HG03097 (cell line): ENCODE results near the gene TENM3.
"Not testable (repeated sequence)": the region's sequence is repeated elsewhere in the genome, so short reads cannot be mapped to it uniquely, and the experiment has no call there.

Experiments used
- ATAC-seq: cut with Tn5 transposase; IDR thresholded peaks from one replicate; pipeline ENCODE4 v1.9.1; 2021; ENCODE audit not compliant: unreplicated experiment, low FRiP score

Gene TENM3

GRCh38 chr4:182795446-182796238, 552.4 kb downstream of the TENM3 start:
- ATAC-seq = no peak

- ATAC-seq = no peak
These were observed 556.5 kb downstream of the TENM3 start for GRCh38 chr4:182799515-182800215.

DNA sequence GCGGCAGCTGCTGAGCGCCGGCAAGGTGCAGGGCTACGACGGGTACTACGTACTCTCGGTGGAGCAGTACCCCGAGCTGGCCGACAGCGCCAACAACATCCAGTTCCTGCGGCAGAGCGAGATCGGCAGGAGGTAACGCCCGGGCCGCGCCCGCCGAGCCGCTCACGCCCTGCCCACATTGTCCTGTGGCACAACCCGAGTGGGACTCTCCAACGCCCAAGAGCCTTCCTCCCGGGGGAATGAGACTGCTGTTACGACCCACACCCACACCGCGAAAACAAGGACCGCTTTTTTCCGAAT, 557.0 kb downstream of the TENM3 start:
- ATAC-seq = no peak

DNA sequence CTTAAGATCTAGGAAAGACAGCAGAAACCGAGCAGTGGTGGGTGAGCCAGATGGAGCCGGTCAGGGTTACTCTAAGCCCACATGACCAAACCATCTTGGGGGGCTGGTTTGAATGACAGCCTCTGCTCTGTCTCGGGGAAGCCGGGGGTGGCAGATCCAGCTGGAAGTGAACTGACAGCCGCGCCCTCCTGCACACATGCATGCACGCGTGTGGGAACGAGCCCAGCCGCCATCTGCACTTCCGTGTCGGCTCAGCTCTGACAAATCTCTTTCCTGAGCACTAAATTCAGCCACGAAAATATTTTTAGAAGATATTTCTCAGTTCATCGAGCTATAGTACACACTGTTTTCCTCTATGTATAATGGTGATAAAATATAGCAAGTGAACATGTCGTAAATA, 558.4 kb downstream of the TENM3 start:
- no peak for ATAC-seq

GRCh38 chr4:182802621-182803020, 559.4 kb downstream of the TENM3 start:
- ATAC-seq = no peak

GRCh38 chr4:182803235-182803634, 560.0 kb downstream of the TENM3 start:
- ATAC-seq = no peak

DNA sequence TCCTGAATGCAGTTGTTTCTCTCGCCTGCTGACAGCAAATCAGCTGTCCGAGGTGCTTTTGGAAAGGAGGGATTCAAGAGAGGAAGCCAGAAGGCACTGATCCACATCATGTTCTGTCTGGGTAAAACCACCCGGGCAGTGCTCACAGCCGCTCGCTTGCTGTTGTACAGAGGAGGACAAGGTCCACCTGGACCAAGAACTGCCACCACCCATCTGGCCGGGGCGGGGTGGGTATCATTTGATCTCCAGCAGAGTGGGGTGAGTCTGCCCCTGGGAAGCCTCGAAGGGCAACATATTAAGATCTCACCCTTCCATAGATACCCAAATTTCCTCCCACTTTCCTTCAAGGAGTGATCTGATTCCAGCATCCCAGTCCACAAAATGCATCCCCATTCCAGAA, 560.9 kb downstream of the TENM3 start:
- ATAC-seq = no peak

- no peak for ATAC-seq
These were observed 562.1 kb downstream of the TENM3 start for GRCh38 chr4:182805321-182805720.

- ATAC-seq = no peak
These were observed 562.5 kb downstream of the TENM3 start for GRCh38 chr4:182805750-182806149.

DNA sequence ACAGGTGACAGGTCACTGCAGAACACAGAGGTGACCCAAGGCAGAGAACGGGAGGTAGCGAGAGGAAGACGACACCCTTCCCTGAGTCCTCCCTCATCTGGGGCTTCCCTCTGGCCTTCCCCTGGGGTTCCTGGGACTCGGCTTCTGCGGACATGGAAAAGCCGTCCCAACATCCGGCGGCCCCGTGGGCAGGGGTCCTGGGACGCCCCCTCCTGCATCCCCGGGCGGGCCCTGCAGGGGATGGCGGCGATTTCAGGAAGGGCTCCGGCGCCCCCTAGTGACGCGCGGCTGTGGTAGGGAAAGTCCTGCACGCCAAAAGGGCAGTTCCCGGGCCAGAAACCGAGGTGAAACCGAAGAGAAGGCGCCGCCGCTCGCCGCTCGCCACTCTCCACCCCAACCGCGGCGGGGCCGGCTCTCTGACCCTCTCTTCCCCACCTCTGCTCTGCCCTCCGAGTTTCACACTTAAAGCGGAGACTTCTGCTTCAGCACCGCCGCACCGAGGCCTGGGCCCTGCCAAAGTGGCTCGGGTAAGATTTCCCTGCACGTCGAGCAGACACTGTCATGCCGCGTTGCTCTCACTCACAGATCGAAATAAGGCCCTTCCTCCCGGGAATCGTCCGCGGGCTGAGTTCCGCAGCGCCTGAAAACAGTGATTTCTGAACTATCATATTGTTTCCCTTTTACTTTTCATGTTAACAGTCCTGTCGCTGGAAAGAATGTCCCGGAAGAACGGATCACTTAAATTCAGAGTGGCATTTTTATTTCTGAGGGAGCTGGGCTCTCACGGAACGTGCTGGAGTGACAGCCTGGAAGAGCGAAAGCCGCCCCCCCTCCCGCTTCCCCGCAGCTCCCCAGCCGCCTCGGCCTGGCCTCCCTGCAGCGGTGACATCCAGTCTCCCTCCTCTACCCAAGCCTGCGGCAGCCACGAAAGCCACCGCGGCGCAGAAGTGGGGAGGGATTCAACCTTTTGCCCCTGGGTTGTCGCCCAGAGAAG, 563.4 kb downstream of the TENM3 start:
- ATAC-seq = peak; percentile 51

DNA sequence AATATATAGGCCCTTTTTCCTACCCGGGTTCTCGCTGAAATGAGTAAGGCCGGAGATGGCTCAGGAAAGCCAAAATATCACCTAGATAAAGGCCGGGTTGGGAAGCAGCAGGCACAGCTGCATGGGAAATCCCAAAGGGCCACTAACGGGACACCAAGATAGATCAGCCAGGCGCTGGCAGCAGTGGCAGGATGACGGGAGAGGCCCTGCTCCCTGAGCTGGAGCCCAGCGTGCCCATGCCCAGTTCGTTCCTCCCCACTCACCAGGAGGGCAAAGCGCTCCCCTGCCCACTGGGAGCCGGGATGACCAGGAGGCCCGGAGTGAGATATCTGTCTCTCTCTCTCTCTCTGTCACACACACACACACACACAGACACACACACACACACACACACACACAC, 564.1 kb downstream of the TENM3 start:
- ATAC-seq = no peak

DNA sequence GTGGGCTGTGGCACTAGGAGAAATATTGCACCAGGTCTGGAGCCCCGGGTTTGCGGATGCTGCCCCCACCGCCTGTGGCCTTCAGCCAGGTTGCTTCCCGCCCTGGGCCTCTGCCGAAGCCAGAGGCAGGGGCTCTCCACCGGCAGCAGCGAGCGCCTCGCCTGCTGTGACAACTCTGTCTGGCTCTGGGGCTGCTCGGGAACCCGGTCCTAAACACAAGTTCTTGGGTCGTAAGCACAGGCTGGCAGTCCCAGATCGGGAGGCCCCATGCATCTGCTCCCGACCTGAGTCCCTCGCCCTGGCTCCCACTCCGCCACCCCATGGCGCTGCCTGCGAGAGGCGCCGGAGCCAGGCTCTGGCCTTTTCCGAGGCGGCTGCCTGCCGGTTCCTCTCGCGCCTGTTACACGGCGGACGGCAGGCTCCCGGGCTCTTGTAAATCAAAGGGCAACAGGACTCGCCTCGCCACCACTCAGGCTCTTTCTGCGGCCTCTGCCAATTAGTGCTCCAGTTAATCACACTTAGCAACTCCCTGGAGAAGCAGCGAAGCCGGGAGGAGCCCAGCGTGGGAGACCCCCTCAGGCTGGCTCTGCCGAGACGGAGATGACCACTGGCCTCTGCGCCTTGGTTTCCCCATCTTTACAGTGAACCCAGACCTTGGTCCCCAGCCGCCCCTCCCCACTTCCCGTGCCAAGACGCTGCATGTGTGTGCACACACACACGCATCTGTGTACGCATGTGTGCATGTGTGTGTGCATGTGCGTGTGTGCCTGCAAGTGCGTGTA, 564.8 kb downstream of the TENM3 start:
- no peak for ATAC-seq

DNA sequence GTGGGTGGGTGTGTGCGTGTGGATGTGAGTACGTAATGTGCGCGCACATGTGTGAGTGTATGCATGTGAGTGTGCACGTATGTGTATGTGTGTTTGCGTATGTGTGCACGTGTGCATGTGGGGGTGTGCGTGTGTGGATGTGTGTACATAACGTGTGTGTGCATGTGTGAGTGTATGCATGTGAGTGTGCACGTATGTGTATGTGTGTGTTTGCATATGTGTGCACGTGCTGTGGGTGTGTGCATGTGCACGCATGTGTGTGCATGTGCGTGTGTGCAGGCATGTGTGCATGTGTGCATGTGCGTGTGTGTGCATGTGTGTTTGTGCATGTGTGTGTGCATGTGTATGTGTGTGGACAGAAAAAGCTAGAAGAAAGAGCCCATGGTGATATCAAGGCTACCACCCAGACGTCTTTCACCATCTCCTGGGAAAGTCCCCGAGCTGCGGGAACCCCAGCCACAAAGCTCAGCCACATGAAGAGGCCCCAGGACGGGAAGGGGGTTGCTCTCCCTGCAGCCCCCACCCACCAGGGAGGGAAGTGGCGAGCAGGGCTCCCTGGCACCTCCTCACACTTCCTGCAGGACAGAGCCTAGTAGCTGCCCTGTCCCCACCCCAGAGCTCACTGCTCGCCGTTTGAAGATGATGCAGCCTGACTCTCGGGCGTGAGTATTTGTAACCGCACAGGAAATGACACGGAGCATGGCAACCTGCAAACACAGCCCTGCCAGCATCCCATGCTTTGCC, 565.6 kb downstream of the TENM3 start:
- peak; percentile 93 for ATAC-seq

- peak; percentile 27 for ATAC-seq
These were observed 566.4 kb downstream of the TENM3 start for GRCh38 chr4:182809417-182810102.

- ATAC-seq = no peak
These were observed 567.0 kb downstream of the TENM3 start for GRCh38 chr4:182810103-182810615.

GRCh38 chr4:182812916-182813315, 569.7 kb downstream of the TENM3 start:
- no peak for ATAC-seq

- ATAC-seq = not testable (repeated sequence)
These were observed 570.9 kb downstream of the TENM3 start for GRCh38 chr4:182814065-182814464.

GRCh38 chr4:182818926-182819730, 575.9 kb downstream of the TENM3 start:
- ATAC-seq = no peak
